Measurements from ENCODE around the gene MAP1A. TPM values are rescaled to one million over a fixed set of nuclear protein-coding genes. Genes with fewer than 3 reads are reported as not detected.
A peak's percentile ranks its signal among the peaks of the same experiment; 100 is the strongest.

MAP1A gene
- total and polyA plus RNA-seq, 2 of the 13 experiments (the other 11 are each of a cell fraction or from before 2014, with no cell fraction given) = 0.01 to 0.07 TPM

DNA sequence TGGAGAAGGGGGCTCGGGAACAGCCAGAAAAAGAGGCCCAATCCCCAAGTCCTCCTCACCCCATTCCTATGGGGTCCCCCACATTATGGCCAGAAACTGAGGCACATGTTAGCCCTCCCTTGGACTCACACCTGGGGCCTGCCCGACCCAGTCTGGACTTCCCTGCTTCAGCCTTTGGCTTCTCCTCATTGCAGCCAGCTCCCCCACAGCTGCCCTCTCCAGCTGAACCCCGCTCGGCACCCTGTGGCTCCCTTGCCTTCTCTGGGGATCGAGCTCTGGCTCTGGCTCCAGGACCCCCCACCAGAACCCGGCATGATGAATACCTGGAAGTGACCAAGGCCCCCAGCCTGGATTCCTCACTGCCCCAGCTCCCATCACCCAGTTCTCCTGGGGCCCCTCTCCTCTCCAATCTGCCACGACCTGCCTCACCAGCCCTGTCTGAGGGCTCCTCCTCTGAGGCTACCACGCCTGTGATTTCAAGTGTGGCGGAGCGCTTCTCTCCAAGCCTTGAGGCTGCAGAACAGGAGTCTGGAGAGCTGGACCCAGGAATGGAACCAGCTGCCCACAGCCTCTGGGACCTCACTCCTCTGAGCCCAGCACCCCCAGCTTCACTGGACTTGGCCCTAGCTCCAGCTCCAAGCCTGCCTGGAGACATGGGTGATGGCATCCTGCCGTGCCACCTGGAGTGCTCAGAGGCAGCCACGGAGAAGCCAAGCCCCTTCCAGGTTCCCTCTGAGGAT lies 10.6 kb downstream of the MAP1A start:
- Histone ChIP-seq H3K9ac (ENCODE audit: insufficient read depth, low read depth, low read length) (no peak overlapping the region), H3K36me3 (replicated peaks in 1 of 2; ENCODE audit: control insufficient read depth in 1 of 2, insufficient read depth in 2 of 2, low read length in 2 of 2) (no peaks in the 10 kb centered on the region), H3K4me3 (replicated peaks in 1 of 3; ENCODE audit: insufficient read depth in 1 of 3, low read depth in 2 of 3, low read length in 3 of 3) (no peak overlapping the region), H3K27ac (ENCODE audit: extremely low read length, insufficient read depth, low read length) (no peak overlapping the region), H2AFZ (ENCODE audit: low read length) (no peak overlapping the region), H3K27me3 (ENCODE audit: control insufficient read depth in 1 of 2, insufficient read depth in 2 of 2, low read length in 2 of 2) (peaks cover 1 to 30% of the 10 kb centered on the region in 2 experiments; a peak in 4 of 5 replicates), H4K20me1 (ENCODE audit: insufficient read depth, low read length) (no peaks in the 10 kb centered on the region), H3K4me1 (ENCODE audit: insufficient read depth, low read length) (no peaks in the 10 kb centered on the region), H3K4me2 (ENCODE audit: low read depth, low read length) (no peak overlapping the region), H3K9me3 (ENCODE audit: low read length) (no peaks in the 10 kb centered on the region), H3K79me2 (ENCODE audit: insufficient read depth, low read length) (no peaks in the 10 kb centered on the region)
- intact Hi-C loops (cut with micrococcal nuclease; ENCODE audit: unreplicated experiment) = no loop called here
- TF ChIP-seq HCFC1 (IDR thresholded peaks at IDR 0.05; ENCODE audit: low read depth, low read length) = no peak
- TF ChIP-seq, protein P1, sequence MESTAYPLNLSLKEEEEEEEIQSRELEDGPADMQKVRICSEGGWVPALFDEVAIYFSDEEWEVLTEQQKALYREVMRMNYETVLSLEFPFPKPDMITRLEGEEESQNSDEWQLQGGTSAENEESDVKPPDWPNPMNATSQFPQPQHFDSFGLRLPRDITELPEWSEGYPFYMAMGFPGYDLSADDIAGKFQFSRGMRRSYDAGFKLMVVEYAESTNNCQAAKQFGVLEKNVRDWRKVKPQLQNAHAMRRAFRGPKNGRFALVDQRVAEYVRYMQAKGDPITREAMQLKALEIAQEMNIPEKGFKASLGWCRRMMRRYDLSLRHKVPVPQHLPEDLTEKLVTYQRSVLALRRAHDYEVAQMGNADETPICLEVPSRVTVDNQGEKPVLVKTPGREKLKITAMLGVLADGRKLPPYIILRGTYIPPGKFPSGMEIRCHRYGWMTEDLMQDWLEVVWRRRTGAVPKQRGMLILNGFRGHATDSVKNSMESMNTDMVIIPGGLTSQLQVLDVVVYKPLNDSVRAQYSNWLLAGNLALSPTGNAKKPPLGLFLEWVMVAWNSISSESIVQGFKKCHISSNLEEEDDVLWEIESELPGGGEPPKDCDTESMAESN (CRISPR knock-in tag; conservative IDR thresholded peaks at IDR 0.05) = no peak
- TF ChIP-seq NKX3-1 (CRISPR knock-in tag; IDR thresholded peaks at IDR 0.05) = no peak
- BruUV-seq (replicated peaks) = no TSS peak
- ChIA-PET POLR2A (no interaction called here), CTCF (ENCODE audit: low intra/inter-chr PET ratio, low total read pairs) (no interaction called here)
- FAIRE-seq (no peak), DNase-seq (ENCODE audit: low spot score) (no peak), ATAC-seq (peak; percentile 17)
- 52% methylated on average over 8 of the region's 12 CpGs for WGBS (ENCODE audit: low lambda C conversion rate)
- in situ Hi-C loops (cut with HindIII; ENCODE audit: extremely low pct_ligation_motif_present, low pct_unique_long_range_greater_than_20kb) = no loop called here

DNA sequence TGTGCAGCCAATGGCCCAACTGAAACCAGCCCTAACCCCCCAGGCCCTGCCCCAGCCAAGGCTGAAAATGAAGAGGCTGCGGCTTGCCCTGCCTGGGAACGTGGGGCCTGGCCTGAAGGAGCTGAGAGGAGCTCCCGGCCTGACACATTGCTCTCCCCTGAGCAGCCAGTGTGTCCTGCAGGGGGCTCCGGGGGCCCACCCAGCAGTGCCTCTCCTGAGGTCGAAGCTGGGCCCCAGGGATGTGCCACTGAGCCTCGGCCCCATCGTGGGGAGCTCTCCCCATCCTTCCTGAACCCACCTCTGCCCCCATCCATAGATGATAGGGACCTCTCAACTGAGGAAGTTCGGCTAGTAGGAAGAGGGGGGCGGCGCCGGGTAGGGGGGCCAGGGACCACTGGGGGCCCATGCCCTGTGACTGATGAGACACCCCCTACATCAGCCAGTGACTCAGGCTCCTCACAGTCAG lies 11.2 kb downstream of the MAP1A start:
- in situ Hi-C loops (cut with HindIII; ENCODE audit: extremely low pct_ligation_motif_present, low pct_unique_long_range_greater_than_20kb) = no loop called here
- no peaks in the 10 kb centered on the region for H3K9me3 ChIP-seq (ENCODE audit: low read length)
- ChIA-PET CTCF (ENCODE audit: low intra/inter-chr PET ratio, low total read pairs) (no interaction called here), POLR2A (no interaction called here)
- intact Hi-C loops (cut with micrococcal nuclease; ENCODE audit: unreplicated experiment) = no loop called here
- no peaks in the 10 kb centered on the region for H3K4me1 ChIP-seq (ENCODE audit: insufficient read depth, low read length)
- FAIRE-seq (no peak), DNase-seq (ENCODE audit: low spot score) (no peak), ATAC-seq (peak; percentile 29)
- no peak overlapping the region for H2AFZ ChIP-seq (ENCODE audit: low read length)
- no TSS peak for BruUV-seq (replicated peaks)
- H3K9ac ChIP-seq (ENCODE audit: insufficient read depth, low read depth, low read length) = no peak overlapping the region
- H3K36me3 ChIP-seq (replicated peaks in 1 of 2; ENCODE audit: control insufficient read depth in 1 of 2, insufficient read depth in 2 of 2, low read length in 2 of 2) = no peaks in the 10 kb centered on the region
- no peak overlapping the region for H3K4me3 ChIP-seq (replicated peaks in 1 of 3; ENCODE audit: insufficient read depth in 1 of 3, low read depth in 2 of 3, low read length in 3 of 3)
- TF ChIP-seq NCOA1 (CRISPR knock-in tag; IDR thresholded peaks at IDR 0.05) = no peak
- no peak for TF ChIP-seq KDM5A (IDR thresholded peaks at IDR 0.05; ENCODE audit: borderline replicate concordance, low read length)
- TF ChIP-seq SETDB1 (CRISPR knock-in tag; IDR thresholded peaks at IDR 0.05; ENCODE audit: borderline replicate concordance) = no peak
- no peak for TF ChIP-seq TSC22D2 (CRISPR knock-in tag; IDR thresholded peaks at IDR 0.05; ENCODE audit: borderline replicate concordance)
- TF ChIP-seq JUND (CRISPR knock-in tag; IDR thresholded peaks at IDR 0.05) = no peak
- TF ChIP-seq ZNF546 (CRISPR knock-in tag; conservative IDR thresholded peaks at IDR 0.05) = no peak
- no CpG with 5 or more reads among the region's 11 CpGs for WGBS (ENCODE audit: low lambda C conversion rate)
- H3K27ac ChIP-seq (ENCODE audit: extremely low read length, insufficient read depth, low read length) = no peak overlapping the region
- H4K20me1 ChIP-seq (ENCODE audit: insufficient read depth, low read length) = no peaks in the 10 kb centered on the region
- H3K79me2 ChIP-seq (ENCODE audit: insufficient read depth, low read length) = no peaks in the 10 kb centered on the region
- no peak overlapping the region for H3K4me2 ChIP-seq (ENCODE audit: low read depth, low read length)
- peaks cover 1 to 24% of the 10 kb centered on the region in 2 experiments; a peak in 4 of 5 replicates for H3K27me3 ChIP-seq (ENCODE audit: control insufficient read depth in 1 of 2, insufficient read depth in 2 of 2, low read length in 2 of 2)

Measured in HepG2 (cell line).